Left cardiac atrium (tissue), 4 donors: ENCODE data around the gene TBL1X. TPM values are rescaled to one million over a fixed set of nuclear protein-coding genes. Genes with fewer than 3 reads are reported as not detected.

Experiments
- ATAC-seq, 2 donors: fragments of 200-7000 bp; cut with Tn5 transposase; one replicate each; pipeline ENCODE4 v1.9.1; 2020; ENCODE audit warnings: mild to moderate bottlenecking in 2 of 2, moderate library complexity in 2 of 2
- DNase-seq: peaks from one replicate; pipeline ENCODE4 v3.0.0-alpha.2; 2020
- intact Hi-C, 2 donors: fragments of 100-400 bp; cut with DNase I; formaldehyde crosslinking; loops; one replicate each; pipeline versions ENCODE4 v1.14.1 to v1.15.1; 2022 to 2023
- total RNA-seq, 2 donors: library from RNA; stranded (reverse); fragmentation: NEBNext Ultra II Directional; extraction: Animal tissue kit (Norgen Biotek cat#: 25700); gene quantifications; one replicate each; pipeline ENCODE4 v1.2.1, GENCODE V29; 2021
- donor health status: DM: no; HTN: yes; CAD: no.
- donor health status: DM: no; HTN: yes; CAD: no; lungs with severe emphysema.
- donor health status: DM: yes; HTN: yes; CAD: no.
- donor health status: Dilated cardiomyopathy.

TBL1X gene
- total RNA-seq, 2 donors from 2014 or later = 9.4 to 16.7 TPM

- intact Hi-C loops = no loop called here
- DNase-seq = no peak
- ATAC-seq = no peak
Observed at GRCh38 chrX:9638871-9639270, 174.0 kb downstream of the TBL1X start.

DNA sequence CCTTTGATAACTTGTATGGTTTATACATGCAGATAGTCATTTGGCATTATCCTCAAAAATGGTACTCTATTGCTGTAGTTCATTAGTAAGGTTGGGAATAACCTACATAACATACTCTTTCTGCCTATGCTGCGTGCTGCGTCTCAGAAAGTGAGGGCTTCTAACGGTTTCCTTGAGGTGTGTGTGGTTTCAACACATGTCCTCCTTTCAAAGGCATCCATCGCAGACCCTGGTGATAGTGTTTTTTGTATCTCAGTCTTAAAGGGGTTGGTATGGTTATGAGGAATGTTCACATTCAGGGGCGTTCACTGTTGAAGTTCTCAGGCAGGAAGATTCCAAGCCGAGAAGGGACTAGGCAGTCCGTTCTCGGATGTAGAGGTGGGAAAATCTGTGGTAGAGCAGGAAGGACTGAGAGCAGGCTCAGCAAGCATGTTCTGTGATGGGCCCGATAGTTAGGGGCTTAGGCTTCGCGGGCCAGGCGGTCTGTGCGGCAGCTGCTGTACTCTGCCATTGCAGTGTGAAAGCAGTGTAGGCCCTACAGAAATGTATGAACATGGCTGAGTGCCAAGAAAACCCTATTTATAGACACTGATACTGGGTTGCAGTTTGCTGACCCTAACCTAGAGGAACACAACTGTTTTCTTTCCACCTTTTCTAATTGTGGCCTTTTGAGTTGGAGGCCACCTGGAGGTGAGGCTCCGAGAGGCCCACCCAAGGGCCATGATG, 177.6 kb downstream of the TBL1X start:
- ATAC-seq (no peak), DNase-seq (no peak)
- intact Hi-C loops = no loop called here

GRCh38 chrX:9643807-9644206, 178.9 kb downstream of the TBL1X start:
- ATAC-seq (no peak), DNase-seq (no peak)
- intact Hi-C loops = no loop called here

- DNase-seq (no peak), ATAC-seq (no peak)
- intact Hi-C loops = no loop called here
Observed at GRCh38 chrX:9644335-9644734, 179.5 kb downstream of the TBL1X start.

GRCh38 chrX:9646471-9647224, 181.8 kb downstream of the TBL1X start:
- DNase-seq = peak; percentile 36

DNA sequence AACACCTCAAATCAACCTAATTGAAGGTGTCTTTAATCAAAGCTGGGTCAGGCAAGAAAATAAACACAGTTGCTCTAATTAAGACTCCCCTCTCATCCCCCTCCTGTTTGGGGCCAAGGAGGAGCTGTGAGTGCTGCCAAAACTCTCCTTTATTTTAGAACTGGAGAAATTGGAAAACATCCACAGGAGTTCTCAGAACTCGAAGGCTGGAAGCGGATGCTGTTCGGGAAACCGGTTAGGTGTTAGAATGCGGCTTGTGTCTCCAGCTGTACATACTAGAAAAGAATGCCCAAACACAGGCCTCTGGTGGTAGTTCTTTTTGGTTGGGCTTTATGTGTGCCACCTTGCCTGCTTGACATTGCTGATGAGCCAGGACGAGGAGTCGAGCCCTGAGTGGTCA, 182.6 kb downstream of the TBL1X start:
- DNase-seq (no peak), ATAC-seq (peak; percentile 36 to 38)
- intact Hi-C loops = no loop called here

More at GRCh38 chrX:9646471-9647224, 181.8 kb downstream of the TBL1X start:
- peak; percentile 56 to 58 for ATAC-seq
- intact Hi-C loops = no loop called here

DNA sequence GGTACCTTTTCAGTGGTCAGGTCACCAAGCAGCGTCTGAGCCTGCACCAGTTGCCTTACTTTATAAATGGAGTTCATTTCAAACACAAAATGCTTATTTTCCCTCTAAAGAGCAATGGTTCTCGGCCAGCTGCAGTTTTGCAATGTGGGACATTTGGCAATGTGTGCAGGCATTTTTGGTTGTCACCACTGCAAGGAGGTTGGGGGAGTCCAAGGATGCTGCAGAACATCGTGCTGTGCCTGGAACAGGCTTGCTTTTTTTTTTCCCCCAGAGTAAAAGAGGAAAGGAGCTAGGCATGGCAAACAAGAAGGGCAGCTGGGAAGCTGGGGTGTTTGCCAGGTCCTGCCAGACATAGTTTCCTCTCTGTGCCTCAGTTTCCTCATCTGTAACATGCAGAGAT, 185.2 kb downstream of the TBL1X start:
- DNase-seq (no peak), ATAC-seq (peak in 1 of 2 donors; percentile 20)
- intact Hi-C loops = no loop called here

GRCh38 chrX:9651737-9652136, 186.9 kb downstream of the TBL1X start:
- ATAC-seq = peak in 1 of 2 donors; percentile 60
- DNase-seq = no peak
- intact Hi-C loops = no loop called here

- intact Hi-C loops = no loop called here
- no peak for ATAC-seq
- no peak for DNase-seq
Observed at GRCh38 chrX:9654929-9655328, 190.1 kb downstream of the TBL1X start.

DNA sequence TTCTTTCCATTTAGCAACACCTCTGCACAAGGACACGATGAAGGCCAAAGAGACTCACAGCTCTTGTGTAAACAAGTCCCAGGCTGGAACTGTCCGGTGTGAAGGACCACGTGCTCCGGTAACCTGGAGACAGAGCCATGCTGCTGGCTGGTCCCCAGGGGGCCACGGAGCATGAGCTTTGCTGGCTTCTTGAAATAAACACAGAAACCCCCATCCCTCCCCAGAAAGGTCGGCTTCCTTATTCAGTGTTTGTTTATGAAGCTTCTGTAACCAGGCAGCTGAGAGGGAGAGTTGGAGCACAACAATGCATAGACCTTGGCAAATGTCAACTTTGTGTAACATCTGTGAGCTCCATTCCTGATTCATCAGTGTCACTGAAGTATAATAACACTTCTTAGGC, 191.4 kb downstream of the TBL1X start:
- intact Hi-C loops = no loop called here
- ATAC-seq = peak; percentile 27 to 47
- peak; percentile 39 for DNase-seq

DNA sequence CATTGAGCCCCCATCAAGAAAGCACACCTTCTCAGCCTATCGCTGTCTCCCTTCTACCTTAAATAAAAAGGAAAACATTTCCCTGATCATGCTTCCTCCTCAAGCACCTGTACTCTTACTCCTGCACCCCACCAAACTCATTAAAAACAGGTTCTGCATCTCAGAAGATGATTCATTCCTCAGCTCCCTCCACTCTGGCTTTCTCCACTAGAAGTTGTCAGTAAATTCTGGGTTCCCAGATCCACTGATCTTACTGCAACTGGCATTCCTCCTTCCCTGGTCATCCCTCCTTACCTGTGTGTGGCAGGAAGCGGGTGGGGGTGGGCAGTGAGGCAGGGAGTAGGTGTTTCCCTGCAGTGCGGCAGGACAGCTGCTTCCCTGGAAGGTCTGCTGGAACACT, 192.0 kb downstream of the TBL1X start:
- intact Hi-C loops = no loop called here
- ATAC-seq = no peak
- DNase-seq = no peak

DNA sequence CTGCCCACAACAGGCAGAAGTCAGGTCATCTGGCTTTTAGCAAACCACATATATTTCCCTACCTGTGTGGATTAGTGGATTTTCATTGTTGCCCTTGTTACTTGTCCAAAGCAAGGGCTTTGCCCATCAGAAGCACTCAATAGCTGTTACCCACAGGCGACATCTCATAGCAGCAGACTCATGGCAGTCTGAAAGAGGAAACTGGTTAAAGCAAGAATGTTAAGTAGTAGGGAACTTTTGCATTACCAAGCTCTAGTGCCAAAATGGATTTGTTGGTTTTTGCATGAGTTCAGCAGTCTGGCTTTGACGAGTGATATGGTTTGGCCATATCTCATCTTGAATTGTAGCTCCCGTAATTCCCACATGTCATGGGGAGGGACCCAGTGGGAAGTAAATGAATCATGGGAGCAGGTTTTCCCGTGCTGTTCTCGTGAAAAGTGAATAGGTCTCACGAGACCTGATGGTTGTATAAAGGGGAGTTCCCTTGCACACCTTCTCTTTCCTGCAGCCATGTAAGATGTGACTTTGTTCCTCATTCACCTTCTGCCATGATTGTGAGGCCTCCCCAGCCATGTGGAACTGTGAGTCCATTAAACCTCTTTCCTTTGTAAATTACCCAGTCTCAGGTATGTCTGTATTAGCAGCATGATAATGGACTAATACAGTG, 192.9 kb downstream of the TBL1X start:
- intact Hi-C loops = no loop called here
- ATAC-seq (no peak), DNase-seq (no peak)

DNA sequence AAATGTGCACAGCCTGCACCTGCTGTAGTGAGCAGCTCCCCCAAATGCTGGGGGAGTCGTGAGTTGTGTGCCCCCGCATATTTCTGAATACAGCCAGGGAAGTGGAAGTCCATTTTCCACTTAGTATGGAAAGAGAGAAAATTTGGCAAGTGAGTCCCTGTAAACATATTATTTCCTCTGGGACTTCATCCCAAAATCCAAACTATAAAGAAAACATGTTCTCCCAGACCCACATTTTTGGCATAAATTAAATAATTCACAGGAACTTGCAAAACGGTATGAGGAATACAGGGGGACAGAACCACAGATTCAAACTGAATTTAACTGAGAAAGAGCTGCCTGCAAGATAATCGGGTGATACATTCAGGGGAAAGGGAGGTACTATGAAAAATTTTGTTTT, 193.6 kb downstream of the TBL1X start:
- intact Hi-C loops = no loop called here
- ATAC-seq (no peak), DNase-seq (no peak)

GRCh38 chrX:9659571-9660195, 194.8 kb downstream of the TBL1X start:
- no peak for ATAC-seq
- intact Hi-C loops = no loop called here
- no peak for DNase-seq

DNA sequence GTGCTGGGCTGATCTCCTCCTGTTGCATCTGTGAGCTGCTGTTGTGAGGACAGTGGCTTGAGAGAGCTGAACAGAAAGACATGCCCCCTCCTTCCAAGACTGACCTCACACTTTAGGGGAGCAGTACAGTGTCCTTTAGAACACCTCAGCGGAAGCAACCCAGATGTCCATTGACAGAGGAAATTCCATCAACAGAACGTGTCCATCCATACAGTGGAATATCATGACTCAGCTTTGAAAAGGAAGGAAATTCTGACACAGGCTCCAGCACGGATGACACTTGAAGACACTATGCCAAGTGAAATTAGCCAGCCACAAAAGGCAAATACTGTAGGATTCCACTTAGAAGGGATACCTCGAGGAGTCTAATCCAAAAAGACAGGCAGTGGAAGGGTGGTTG, 197.3 kb downstream of the TBL1X start:
- DNase-seq (no peak), ATAC-seq (no peak)
- intact Hi-C loops = no loop called here

DNA sequence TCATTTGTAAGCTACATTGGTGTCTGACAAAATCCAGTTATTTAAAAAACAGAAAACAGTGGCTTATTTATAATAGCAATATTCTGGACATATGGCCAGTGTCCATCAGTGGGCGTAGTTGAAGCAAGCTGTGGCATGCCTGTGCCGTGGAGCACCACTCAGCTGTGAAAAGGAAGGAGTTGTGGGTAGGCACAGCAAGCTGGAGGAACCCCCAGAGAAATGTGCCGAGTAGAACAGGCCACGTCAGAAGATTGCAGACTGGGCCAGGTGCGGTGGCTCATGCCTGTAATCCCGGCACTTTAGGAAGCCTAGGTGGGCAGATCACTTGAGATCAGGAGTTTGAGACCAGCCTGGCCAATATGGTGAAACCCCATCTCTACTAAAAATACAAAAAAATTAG, 198.4 kb downstream of the TBL1X start:
- intact Hi-C loops = no loop called here
- ATAC-seq (no peak), DNase-seq (no peak)

DNA sequence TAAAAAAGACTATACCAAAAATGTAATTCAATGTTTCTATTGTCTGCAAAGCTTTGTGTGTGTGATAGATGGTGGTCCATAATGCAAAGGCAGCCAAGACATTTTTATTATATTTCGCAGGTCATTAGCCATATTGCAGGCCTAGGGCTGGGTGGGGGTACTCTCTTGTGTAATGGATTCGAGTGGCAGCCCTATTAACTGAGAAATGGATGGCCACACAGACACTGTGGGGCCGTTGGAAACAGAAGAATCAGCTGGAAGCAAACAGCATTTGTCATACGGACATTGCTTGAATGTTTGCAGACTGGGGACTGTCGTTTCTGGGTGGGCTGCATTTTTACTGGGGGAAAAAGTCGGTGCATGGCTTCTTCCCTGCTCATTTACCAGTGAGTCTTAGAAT, 199.4 kb downstream of the TBL1X start:
- no peak for ATAC-seq
- intact Hi-C loops = no loop called here

DNA sequence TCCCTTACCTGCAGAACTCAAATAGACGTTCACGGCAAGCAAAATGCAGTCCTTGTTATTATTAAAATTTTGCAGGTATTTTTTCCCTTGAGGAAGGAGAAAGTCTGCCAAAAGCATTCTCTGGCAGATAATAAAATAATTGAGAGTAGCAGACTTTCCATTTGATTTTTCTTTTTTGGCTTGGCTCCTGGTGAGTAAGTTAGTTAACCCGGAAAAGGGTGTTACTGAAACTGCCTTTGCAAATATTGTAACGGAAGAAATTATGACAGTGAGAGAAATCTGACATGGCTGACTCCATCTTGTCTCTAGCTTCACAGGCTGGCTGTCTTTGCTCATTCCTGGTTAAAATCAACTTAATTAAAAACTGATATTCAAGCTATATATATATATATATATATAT, 200.3 kb downstream of the TBL1X start:
- intact Hi-C loops = no loop called here
- DNase-seq (no peak), ATAC-seq (no peak)

More for the DNA sequence above, 199.4 kb downstream of the TBL1X start:
- DNase-seq = no peak

GRCh38 chrX:9668537-9668936, 203.7 kb downstream of the TBL1X start:
- DNase-seq (no peak), ATAC-seq (no peak)
- intact Hi-C loops = no loop called here
